H1 (cell line): Measurements from ENCODE around the gene TLCD5. TPM values are rescaled to one million over a fixed set of nuclear protein-coding genes. Genes with fewer than 3 reads are reported as not detected.

Experiments
- HDAC2 ChIP-seq, 2 experiments: fragments of 300-600 bp in 1 of 2; sonication (generic) in 1 of 2; IDR thresholded peaks; 2 replicates each; pipeline ENCODE4 v1.6.1; 2011 to 2012; ENCODE audit warnings: low read depth in 2 of 2, low read length in 2 of 2, mild to moderate bottlenecking in 2 of 2, moderate library complexity in 2 of 2, borderline replicate concordance in 1 of 2, inconsistent platforms in 1 of 2
- HDAC6 ChIP-seq: IDR thresholded peaks from one replicate; pipeline ENCODE4 v1.7.1; 2012; ENCODE audit warnings: low read depth, mild to moderate bottlenecking, inconsistent platforms, low read length, moderate library complexity
- JUN ChIP-seq: IDR thresholded peaks from 2 replicates; pipeline ENCODE4 v1.6.1; 2011; ENCODE audit warnings: low read depth, mild to moderate bottlenecking, improper control_type of control experiment, low read length
- PHF8 ChIP-seq: fragments of 200-600 bp; sonication (generic); conservative IDR thresholded peaks from 2 replicates; pipeline ENCODE4 v1.7.1; 2012; ENCODE audit warnings: low read depth, mild to moderate bottlenecking, inconsistent platforms, low read length, moderate library complexity
- SIRT6 ChIP-seq: IDR thresholded peaks from one replicate; pipeline ENCODE4 v1.7.1; 2012; ENCODE audit warnings: low read length, inconsistent platforms
- ZNF274 ChIP-seq: IDR thresholded peaks from 2 replicates; pipeline ENCODE4 v1.7.0; 2012; ENCODE audit warnings: low read length, borderline replicate concordance; ENCODE audit errors: extremely low read depth
- polyA plus RNA-seq, 7 experiments: library from polyadenylated mRNA; depleted of rRNA in 3 of 7; stranded (reverse) in 5 of 7; unstranded in 2 of 7; fragments of >200 nt in 5 of 7; fragments of 200-250 nt in 2 of 7; gene quantifications; 1 replicate in 5 of 7; 2 replicates in 1 of 7; 4 replicates in 1 of 7; pipeline versions ENCODE4 v1.2.1 to v1.2.3, GENCODE V29; 2011 to 2013; ENCODE audit warnings: missing spikeins in 2 of 7, mixed read lengths in 2 of 7
- total RNA-seq: library from RNA; stranded (reverse); fragmentation: NEBNext Ultra II Directional; extraction: Animal tissue kit (Norgen Biotek cat#: 25700); gene quantifications from 2 replicates; pipeline ENCODE4 v1.2.1, GENCODE V29; 2021

TLCD5 gene
- total and polyA plus RNA-seq, 2 of the 8 experiments (the other 6 are each of a cell fraction or from before 2014, with no cell fraction given): 9.5 to 10.1 TPM

- TF ChIP-seq SIRT6: no peak
- TF ChIP-seq PHF8: no peak
- TF ChIP-seq HDAC2 (IDR thresholded peaks at IDR 0.05; ENCODE audit: borderline replicate concordance in 1 of 2, low read depth in 2 of 2, low read length in 2 of 2): no peak
- no peak for TF ChIP-seq ZNF274
- TF ChIP-seq JUN: no peak
- TF ChIP-seq HDAC6: no peak
- TF ChIP-seq, all 59 proteins: peak for 0
Observed at GRCh38 chr11:120372296-120372695, 47.2 kb downstream of the TLCD5 start (continued).
